H9 (cell line): Measurements from ENCODE around the gene GATAD1. TPM values are rescaled to one million over a fixed set of nuclear protein-coding genes. Genes with fewer than 3 reads are reported as not detected.
A peak's percentile ranks its signal among the peaks of the same experiment; 100 is the strongest.

ENCODE experiments used
- DNase-seq: peaks from one replicate; pipeline ENCODE4 v3.0.0-alpha.2; 2017
- H2AFZ ChIP-seq: one replicate; pipeline ENCODE4 v1.6.1; 2013; ENCODE audit warnings: mild to moderate bottlenecking, low read length, control low read depth, moderate library complexity
- H2AK5ac ChIP-seq: 2 replicates; pipeline ENCODE4 v1.6.1; 2013; ENCODE audit warnings: low read length, control low read depth, mixed read lengths; ENCODE audit not compliant: insufficient read length
- H2BK120ac ChIP-seq: one replicate; pipeline ENCODE4 v1.6.1; 2013; ENCODE audit warnings: low read depth, mild to moderate bottlenecking, low read length, control low read depth, inconsistent platforms; ENCODE audit not compliant: poor library complexity, severe bottlenecking
- H2BK12ac ChIP-seq: 2 replicates; pipeline ENCODE4 v1.6.1; 2013; ENCODE audit warnings: low read length, control low read depth, mixed read lengths, low read depth; ENCODE audit not compliant: insufficient read length
- H2BK15ac ChIP-seq: 2 replicates; pipeline ENCODE4 v1.6.1; 2013; ENCODE audit warnings: low read depth, low read length, control low read depth
- H2BK20ac ChIP-seq: one replicate; pipeline ENCODE4 v1.6.1; 2013; ENCODE audit warnings: low read depth, mild to moderate bottlenecking, low read length, control low read depth, inconsistent platforms; ENCODE audit not compliant: poor library complexity, severe bottlenecking
- H2BK5ac ChIP-seq: 2 replicates; pipeline ENCODE4 v1.6.1; 2013; ENCODE audit warnings: low read length, control low read depth, mixed read lengths; ENCODE audit not compliant: insufficient read length
- H3K14ac ChIP-seq: 2 replicates; pipeline ENCODE4 v1.6.1; 2013; ENCODE audit warnings: low read length, control low read depth; ENCODE audit not compliant: insufficient read depth
- H3K18ac ChIP-seq: 2 replicates; pipeline ENCODE4 v1.6.1; 2013; ENCODE audit warnings: low read depth, mild to moderate bottlenecking, mixed read lengths, low read length, control low read depth; ENCODE audit not compliant: insufficient read length
- H3K23ac ChIP-seq: 2 replicates; pipeline ENCODE4 v1.6.1; 2013; ENCODE audit warnings: low read length, control low read depth, mixed read lengths, low read depth; ENCODE audit not compliant: insufficient read length
- H3K23me2 ChIP-seq: 2 replicates; pipeline ENCODE4 v1.6.1; 2013; ENCODE audit warnings: low read depth, mild to moderate bottlenecking, mixed read lengths, low read length, control low read depth; ENCODE audit not compliant: insufficient read length, poor library complexity, severe bottlenecking
- H3K27ac ChIP-seq: 2 replicates; pipeline ENCODE4 v1.5.1; 2013; ENCODE audit warnings: low read length, control low read depth, mixed read lengths, low read depth; ENCODE audit not compliant: insufficient read length
- H3K27me3 ChIP-seq: 2 replicates; pipeline ENCODE4 v1.6.1; 2013; ENCODE audit warnings: low read length, control low read depth, inconsistent platforms; ENCODE audit not compliant: insufficient read depth
- H3K4ac ChIP-seq: 2 replicates; pipeline ENCODE4 v1.6.1; 2013; ENCODE audit warnings: low read depth, mild to moderate bottlenecking, control low read depth, inconsistent platforms, low read length, moderate library complexity
- H3K4me1 ChIP-seq: 2 replicates; pipeline ENCODE4 v1.6.1; 2013; ENCODE audit warnings: low read length, control low read depth, inconsistent platforms; ENCODE audit not compliant: insufficient read depth
- H3K4me2 ChIP-seq: 2 replicates; pipeline ENCODE4 v1.6.1; 2013; ENCODE audit warnings: low read length, control low read depth, mixed read lengths; ENCODE audit not compliant: insufficient read length, insufficient read depth
- H3K56ac ChIP-seq: 2 replicates; pipeline ENCODE4 v1.6.1; 2013; ENCODE audit warnings: low read depth, mild to moderate bottlenecking, mixed read lengths, low read length, control low read depth; ENCODE audit not compliant: insufficient read length
- H3K79me1 ChIP-seq: 2 replicates; pipeline ENCODE4 v1.6.1; 2013; ENCODE audit warnings: low read depth, mild to moderate bottlenecking, moderate library complexity, low read length, control low read depth, inconsistent platforms; ENCODE audit not compliant: insufficient read depth, poor library complexity, severe bottlenecking
- H3K79me2 ChIP-seq: 2 replicates; pipeline ENCODE4 v1.6.1; 2013; ENCODE audit warnings: low read length, control low read depth, inconsistent platforms; ENCODE audit not compliant: insufficient read depth
- H3K9ac ChIP-seq: 2 replicates; pipeline ENCODE4 v1.6.1; 2013; ENCODE audit warnings: low read length, control low read depth, mixed read lengths; ENCODE audit not compliant: insufficient read length; ENCODE audit errors: extremely low read depth
- H3K9me3 ChIP-seq: one replicate; pipeline ENCODE4 v1.6.1; 2013; ENCODE audit warnings: low read depth, low read length, inconsistent platforms; ENCODE audit not compliant: control insufficient read depth
- H3T11ph ChIP-seq: one replicate; pipeline ENCODE4 v1.6.1; 2013; ENCODE audit warnings: mild to moderate bottlenecking, low read length, control low read depth, inconsistent platforms
- H4K20me1 ChIP-seq: one replicate; pipeline ENCODE4 v1.6.1; 2013; ENCODE audit not compliant: control insufficient read depth, insufficient read length, insufficient read depth
- H4K5ac ChIP-seq: 2 replicates; pipeline ENCODE4 v1.6.1; 2013; ENCODE audit warnings: low read depth, mild to moderate bottlenecking, mixed read lengths, low read length, control low read depth; ENCODE audit not compliant: insufficient read length
- H4K8ac ChIP-seq: replicated peaks from 2 replicates; pipeline ENCODE4 v1.6.1; 2013; ENCODE audit warnings: low read length, control low read depth, mixed read lengths, low read depth; ENCODE audit not compliant: insufficient read length
- H4K91ac ChIP-seq: 2 replicates; pipeline ENCODE4 v1.6.1; 2013; ENCODE audit warnings: low read depth, mild to moderate bottlenecking, moderate library complexity, mixed read lengths, low read length, control low read depth; ENCODE audit not compliant: insufficient read length
- H3K27ac Mint-ChIP-seq, 3 experiments: 2 replicates in 2 of 3; 3 replicates in 1 of 3; pipeline ENCODE4 v1.8.0; 2020 to 2021; ENCODE audit warnings: mixed read lengths in 3 of 3, mild to moderate bottlenecking in 1 of 3, moderate library complexity in 1 of 3
- H3K27me3 Mint-ChIP-seq: 2 replicates; pipeline ENCODE4 v1.8.0; 2021; ENCODE audit warnings: low read depth, mild to moderate bottlenecking, moderate library complexity, mixed read lengths
- H3K36me3 Mint-ChIP-seq, 3 experiments: 2 replicates in 2 of 3; 3 replicates in 1 of 3; pipeline ENCODE4 v1.8.0; 2020 to 2021; ENCODE audit warnings: low read depth in 3 of 3, mixed read lengths in 3 of 3; ENCODE audit not compliant: insufficient read depth in 1 of 3
- H3K4me1 Mint-ChIP-seq, 2 experiments: 2 replicates each; pipeline ENCODE4 v1.8.0; 2020; ENCODE audit warnings: mixed read lengths in 2 of 2
- H3K4me3 Mint-ChIP-seq, 2 experiments: 2 replicates in 1 of 2; 3 replicates in 1 of 2; pipeline ENCODE4 v1.8.0; 2020 to 2021; ENCODE audit warnings: mild to moderate bottlenecking in 2 of 2, mixed read lengths in 2 of 2, moderate library complexity in 1 of 2
- H3K9me3 Mint-ChIP-seq, 2 experiments: 2 replicates in 1 of 2; 3 replicates in 1 of 2; pipeline ENCODE4 v1.8.0; 2020; ENCODE audit warnings: mild to moderate bottlenecking in 2 of 2, mixed read lengths in 2 of 2, moderate library complexity in 1 of 2
- CTCF ChIP-seq: fragments of 200-600 bp; sonication (generic); conservative IDR thresholded peaks from 3 replicates; pipeline ENCODE4 v1.8.0; 2021; ENCODE audit warnings: antibody characterized with exemption, mild to moderate bottlenecking
- WGBS: extraction: QIAGEN DNeasy Blood & Tissue Kit; methylation state at CpG from one replicate; pipeline ENCODE4 v1.1.7; 2013; ENCODE audit warnings: missing lambda C conversion rate, low lambda C conversion rate, mixed read lengths; ENCODE audit not compliant: insufficient read length; ENCODE audit errors: extremely low coverage; 5-methylcytosine and 5-hydroxymethylcytosine counted together
- total RNA-seq: library from RNA; stranded (reverse); gene quantifications from 2 replicates; pipeline ENCODE4 v1.2.1, GENCODE V29; 2021

The GATAD1 gene
- total RNA-seq, 1 experiment from 2014 or later: 36.5 TPM

GRCh38 chr7:92446869-92447344 is 375 bp upstream of the GATAD1 start:
- H3K79me2 ChIP-seq: no peaks in the 10 kb centered on the region
- no CpG with 5 or more reads among the region's 21 CpGs for WGBS
- no peak overlapping the region for H2BK15ac ChIP-seq
- no peak for DNase-seq
- no peaks in the 10 kb centered on the region for H3K27me3 ChIP-seq
- no peak overlapping the region for H2AK5ac ChIP-seq
- no peak for TF ChIP-seq CTCF
- H3K4me3 Mint-ChIP-seq: peak overlapping the region; percentile 76 to 86
- peaks cover 8 to 9% of the 10 kb centered on the region in 2 experiments for H3K4me1 Mint-ChIP-seq
- H2AFZ ChIP-seq: no peak overlapping the region
- H2BK12ac ChIP-seq: no peak overlapping the region
- H3K4me1 ChIP-seq: no peaks in the 10 kb centered on the region
- peak overlapping the region; percentile 28 for H3K18ac ChIP-seq
- no peak overlapping the region for H2BK5ac ChIP-seq
- H3K9me3 Mint-ChIP-seq: peaks cover 3 to 14% of the 10 kb centered on the region in 2 experiments; a peak in 4 of 5 replicates
- H3K27ac Mint-ChIP-seq: peak overlapping the region in 2 of 3 experiments; percentile 52 to 73; a peak in 2 of 7 replicates
- peak overlapping the region; percentile 27 for H3K9ac ChIP-seq
- no peaks in the 10 kb centered on the region for H3K79me1 ChIP-seq
- H3K14ac ChIP-seq: no peak overlapping the region
- H3K23me2 ChIP-seq: peaks cover 5% of the 10 kb centered on the region
- peaks cover 17 to 34% (median 24%) of the 10 kb centered on the region in 3 experiments for H3K36me3 Mint-ChIP-seq
- H3K27me3 Mint-ChIP-seq: no peaks in the 10 kb centered on the region
- no peak overlapping the region for H3K23ac ChIP-seq
- no peak overlapping the region for H2BK120ac ChIP-seq
- H4K8ac ChIP-seq: no peak overlapping the region
- H3K4me2 ChIP-seq: no peak overlapping the region
- H3K9me3 ChIP-seq: no peaks in the 10 kb centered on the region
- H4K91ac ChIP-seq: no peak overlapping the region
- no peak overlapping the region for H4K5ac ChIP-seq
- H2BK20ac ChIP-seq: no peak overlapping the region
- H3K4ac ChIP-seq: no peak overlapping the region
- H3K56ac ChIP-seq: no peak overlapping the region
- no peak overlapping the region for H3T11ph ChIP-seq
- H3K27ac ChIP-seq: no peak overlapping the region
- no peaks in the 10 kb centered on the region for H4K20me1 ChIP-seq
